Measurements from ENCODE around the gene MAML2. TPM values are rescaled to one million over a fixed set of nuclear protein-coding genes. Genes with fewer than 3 reads are reported as not detected.

Gene MAML2
- total and polyA plus RNA-seq, 2 of the 8 experiments (the other 6 are each of a cell fraction or from before 2014, with no cell fraction given), result 3.8 to 6.6 TPM

- Histone ChIP-seq H4K5ac (ENCODE audit: insufficient read length, low read depth, low read length) (no peak overlapping the region), H2BK12ac (ENCODE audit: low read depth, low read length) (no peak overlapping the region), H2BK5ac (ENCODE audit: low read depth, low read length) (no peak overlapping the region), H3K9ac (replicated peaks in 1 of 4; ENCODE audit: extremely low read depth in 1 of 4, low read depth in 3 of 4, low read length in 3 of 4) (no peak overlapping the region; a peak in 1 of 7 replicates), H3K79me1 (ENCODE audit: low read depth, low read length) (no peaks in the 10 kb centered on the region), H3K9me3 (ENCODE audit: insufficient read depth in 2 of 2, low read depth in 1 of 2, low read length in 1 of 2) (no peaks in the 10 kb centered on the region), H3K4me2 (ENCODE audit: insufficient read depth in 1 of 2, low read depth in 2 of 2, low read length in 2 of 2) (no peak overlapping the region), H3K4ac (replicated peaks; ENCODE audit: insufficient read length, low read depth, low read length) (no peak overlapping the region), H3K18ac (ENCODE audit: extremely low read depth, low read length) (no peak overlapping the region), H3K23ac (ENCODE audit: insufficient read length) (no peak overlapping the region), H2AFZ (ENCODE audit: low read length) (no peak overlapping the region), H4K20me1 (replicated peaks in 1 of 2; ENCODE audit: control insufficient read depth in 1 of 2, insufficient read depth in 2 of 2, low read length in 2 of 2) (no peaks in the 10 kb centered on the region), H2BK120ac (replicated peaks; ENCODE audit: low read depth, low read length) (no peak overlapping the region), H3K14ac (ENCODE audit: insufficient read length) (no peak overlapping the region), H3K4me1 (replicated peaks in 1 of 4; ENCODE audit: control insufficient read depth in 3 of 4, insufficient read depth in 4 of 4, low read length in 3 of 4) (peaks cover 0 to 5% (median 0%) of the 10 kb centered on the region in 4 experiments; a peak in 2 of 7 replicates), H2AK5ac (ENCODE audit: low read depth, low read length) (no peak overlapping the region), H3K4me3 (ENCODE audit: extremely low read depth in 1 of 4, insufficient read depth in 2 of 4, low read depth in 3 of 4, low read length in 4 of 4) (no peak overlapping the region), H2BK20ac (ENCODE audit: low read length) (no peak overlapping the region), H3K79me2 (ENCODE audit: control insufficient read depth in 1 of 2, insufficient read depth in 2 of 2, low read length in 2 of 2) (no peaks in the 10 kb centered on the region), H3K56ac (replicated peaks; ENCODE audit: insufficient read length, low read depth, low read length) (no peak overlapping the region), H3K27me3 (replicated peaks in 1 of 4; ENCODE audit: control insufficient read depth in 3 of 4, extremely low read depth in 1 of 4, insufficient read depth in 3 of 4, low read length in 3 of 4) (peaks cover 0 to 2% (median 0%) of the 10 kb centered on the region in 4 experiments; a peak in 1 of 7 replicates), H3K23me2 (ENCODE audit: low read depth, low read length) (no peaks in the 10 kb centered on the region), H4K8ac (ENCODE audit: extremely low read depth, insufficient read depth, low read length) (no peak overlapping the region), H4K91ac (replicated peaks; ENCODE audit: insufficient read length, low read length) (no peak overlapping the region), H3K27ac (ENCODE audit: low read depth, low read length) (no peak overlapping the region), H2BK15ac (ENCODE audit: low read length) (no peak overlapping the region), H3K36me3 (ENCODE audit: control insufficient read depth in 2 of 4, insufficient read depth in 4 of 4, low read length in 3 of 4) (no peaks in the 10 kb centered on the region)
- no peak for DNase-seq (ENCODE audit: low read depth in 1 of 2, low spot score in 2 of 2)
- WGBS, 2 experiments (ENCODE audit: extremely low coverage in 1 of 2, insufficient coverage in 1 of 2, insufficient read length in 1 of 2, insufficient replicate concordance in 2 of 2, low coverage in 1 of 2, low lambda C conversion rate in 2 of 2, missing lambda C conversion rate in 1 of 2), result 70% methylated on average over 8 of the region's 8 CpGs; no CpG with 5 or more reads in 1 of the 2 experiments
- FAIRE-seq, result no peak
- POLR2A ChIA-PET (ENCODE audit: partially characterized antibody), result no interaction called here
- TF ChIP-seq KDM1A (IDR thresholded peaks at IDR 0.05; ENCODE audit: borderline replicate concordance, low read length) (no peak), MAFK (IDR thresholded peaks at IDR 0.05; ENCODE audit: low read depth, low read length) (no peak), MAX (IDR thresholded peaks at IDR 0.05) (peak; percentile 41; the same call in 1 of the 2 replicates), CREB1 (IDR thresholded peaks at IDR 0.05) (no peak)
- CTCF ChIA-PET (ENCODE audit: partially characterized antibody), result interaction anchor here (0.6 to 1.5 kb wide), 4 partner anchors 36 to 374 kb away, joined by 3 to 4 read pairs (median 3); partner anchors contain the start of gene MAML2
These were observed 322.9 kb downstream of the MAML2 start for GRCh38 chr11:96019810-96020747.
